GM13977 (cell line): ENCODE data around the gene HMGCS2.

Source experiments
- DNase-seq: peaks from one replicate; pipeline ENCODE4 v3.0.0; 2012; ENCODE audit warnings: low spot score
- CTCF ChIP-seq: IDR thresholded peaks from 2 replicates; pipeline ENCODE4 v1.5.1; 2012; ENCODE audit warnings: mild to moderate bottlenecking, control low read depth; ENCODE audit not compliant: insufficient read depth; ENCODE audit errors: extremely low read depth, missing control alignments
- in situ Hi-C: fragments of 300-500 bp; cut with MboI; formaldehyde crosslinking; loops from one replicate; pipeline ENCODE4 v1.12.0; 2022; ENCODE audit warnings: low sequenced_read_pairs, low pct_unique_long_range_greater_than_20kb, mixed read lengths, inconsistent platforms; ENCODE audit not compliant: unreplicated experiment

The HMGCS2 gene

GRCh38 chr1:119720866-119721440 is 47.8 kb downstream of the HMGCS2 start:
- in situ Hi-C loops, result no loop called here
- TF ChIP-seq CTCF, result no peak
- no peak for DNase-seq

DNA sequence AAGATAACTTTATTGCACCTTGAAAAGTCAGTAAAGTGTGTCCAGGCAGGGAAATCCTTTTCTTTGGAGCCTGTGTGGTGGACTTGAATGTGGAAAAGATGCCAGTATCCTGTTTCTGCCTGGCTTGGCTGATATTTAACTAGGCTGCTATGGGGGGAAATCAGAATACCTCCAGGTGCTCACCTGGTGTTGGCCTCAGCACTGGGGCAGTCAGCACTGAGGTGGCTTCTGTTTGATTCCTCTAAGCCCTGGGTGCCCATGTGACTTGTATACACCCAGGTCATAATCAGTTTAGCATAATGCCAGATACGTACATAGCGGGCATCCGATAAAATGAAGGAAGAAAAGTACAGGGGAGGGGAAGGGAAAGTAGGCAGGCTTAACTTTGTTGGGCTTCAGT is 49.7 kb downstream of the HMGCS2 start:
- in situ Hi-C loops, result no loop called here
- DNase-seq, result no peak
- no peak for TF ChIP-seq CTCF

DNA sequence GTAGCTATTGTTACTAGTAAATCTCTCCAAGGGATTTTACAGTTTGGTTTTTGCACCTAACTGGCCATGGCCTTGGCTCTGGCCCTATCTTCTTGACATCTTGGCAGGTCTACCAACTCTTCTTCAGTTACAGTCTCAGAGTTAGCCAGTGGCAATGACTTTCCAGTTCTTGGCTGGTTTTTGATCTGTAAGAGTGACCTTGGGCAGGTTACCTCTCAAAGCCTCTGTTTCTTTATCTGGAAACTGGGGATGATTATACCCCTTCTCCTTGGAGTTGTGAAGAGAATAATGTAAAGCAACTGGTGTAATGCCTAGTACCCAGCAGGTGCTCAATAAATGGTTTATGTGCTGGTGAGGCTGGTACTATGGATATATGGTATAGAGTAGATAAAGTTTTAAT is 50.3 kb downstream of the HMGCS2 start:
- in situ Hi-C loops, result no loop called here
- no peak for TF ChIP-seq CTCF
- DNase-seq, result no peak

GRCh38 chr1:119715542-119715941 is 53.2 kb downstream of the HMGCS2 start:
- no peak for DNase-seq
- TF ChIP-seq CTCF, result no peak
- in situ Hi-C loops, result no loop called here

DNA sequence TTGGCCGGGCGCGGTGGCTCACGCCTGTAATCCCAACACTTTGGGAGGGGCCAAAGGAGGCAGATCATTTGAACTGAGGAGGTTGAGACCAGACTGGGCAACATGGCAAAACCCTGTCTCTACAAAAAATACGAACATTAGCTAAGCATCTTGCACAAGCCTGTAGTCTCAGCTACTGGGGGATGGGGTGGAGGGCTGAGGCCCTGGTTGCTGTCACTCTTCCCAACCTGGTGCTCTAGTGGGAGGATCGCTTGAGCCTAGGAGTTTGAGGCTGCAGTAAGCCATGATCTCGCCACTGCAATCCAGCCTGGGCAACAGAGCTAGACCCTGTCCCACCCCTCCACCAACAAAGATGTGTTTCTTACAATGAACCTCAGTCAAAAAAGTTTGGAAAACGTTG is 54.1 kb downstream of the HMGCS2 start:
- in situ Hi-C loops, result no loop called here
- no peak for DNase-seq
- TF ChIP-seq CTCF, result no peak

- DNase-seq, result no peak
- in situ Hi-C loops, result no loop called here
- no peak for TF ChIP-seq CTCF
These were observed 54.8 kb downstream of the HMGCS2 start for GRCh38 chr1:119713749-119714456.
